ENCODE data around the gene DCTD. TPM values are rescaled to one million over a fixed set of nuclear protein-coding genes. Genes with fewer than 3 reads are reported as not detected.
A peak's percentile ranks its signal among the peaks of the same experiment; 100 is the strongest.

The DCTD gene
- total and polyA plus RNA-seq, 8 donors = 28.0 to 65.2 (median 45.4) TPM

DNA sequence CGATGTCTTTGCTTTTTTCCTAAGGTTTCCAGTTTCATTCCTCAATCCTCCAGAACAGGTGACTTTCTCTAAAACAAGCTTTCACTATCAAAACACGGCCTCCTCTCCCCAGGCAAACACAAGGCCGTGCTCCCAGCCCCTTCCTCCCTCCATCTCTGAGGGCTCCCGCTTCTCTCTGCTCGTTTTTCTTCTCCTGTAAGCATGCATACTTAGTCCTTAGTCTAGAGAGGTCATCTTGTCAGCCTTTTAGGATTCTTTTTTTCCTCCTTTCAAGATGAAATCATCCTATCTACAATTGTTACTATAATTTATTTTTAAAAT, 18.7 kb downstream of the DCTD start:
- 22 to 40% methylated on average over 5 of the region's 5 CpGs for WGBS, 2 donors
- peaks cover 22 to 28% (median 25%) of the 10 kb centered on the region in 3 donors for H3K4me1 ChIP-seq
- FAIRE-seq (no peak), DNase-seq (no peak), ATAC-seq (peak in 3 of 4 donors; percentile 6 to 11 (median 9))
- intact Hi-C loops (cut with DNase I) = no loop called here
- peak overlapping the region in 2 of 4 donors; percentile 19 to 23 for H3K27ac ChIP-seq
- no peak overlapping the region for H3K4me3 ChIP-seq
- no peaks in the 10 kb centered on the region for H3K9me3 ChIP-seq
- TF ChIP-seq, protein P1, sequence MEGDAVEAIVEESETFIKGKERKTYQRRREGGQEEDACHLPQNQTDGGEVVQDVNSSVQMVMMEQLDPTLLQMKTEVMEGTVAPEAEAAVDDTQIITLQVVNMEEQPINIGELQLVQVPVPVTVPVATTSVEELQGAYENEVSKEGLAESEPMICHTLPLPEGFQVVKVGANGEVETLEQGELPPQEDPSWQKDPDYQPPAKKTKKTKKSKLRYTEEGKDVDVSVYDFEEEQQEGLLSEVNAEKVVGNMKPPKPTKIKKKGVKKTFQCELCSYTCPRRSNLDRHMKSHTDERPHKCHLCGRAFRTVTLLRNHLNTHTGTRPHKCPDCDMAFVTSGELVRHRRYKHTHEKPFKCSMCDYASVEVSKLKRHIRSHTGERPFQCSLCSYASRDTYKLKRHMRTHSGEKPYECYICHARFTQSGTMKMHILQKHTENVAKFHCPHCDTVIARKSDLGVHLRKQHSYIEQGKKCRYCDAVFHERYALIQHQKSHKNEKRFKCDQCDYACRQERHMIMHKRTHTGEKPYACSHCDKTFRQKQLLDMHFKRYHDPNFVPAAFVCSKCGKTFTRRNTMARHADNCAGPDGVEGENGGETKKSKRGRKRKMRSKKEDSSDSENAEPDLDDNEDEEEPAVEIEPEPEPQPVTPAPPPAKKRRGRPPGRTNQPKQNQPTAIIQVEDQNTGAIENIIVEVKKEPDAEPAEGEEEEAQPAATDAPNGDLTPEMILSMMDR (IDR thresholded peaks at IDR 0.05) = no peak
- H3K27me3 ChIP-seq = no peaks in the 10 kb centered on the region
- H3K36me3 ChIP-seq = peaks cover 0 to 12% (median 0%) of the 10 kb centered on the region in 3 donors

DNA sequence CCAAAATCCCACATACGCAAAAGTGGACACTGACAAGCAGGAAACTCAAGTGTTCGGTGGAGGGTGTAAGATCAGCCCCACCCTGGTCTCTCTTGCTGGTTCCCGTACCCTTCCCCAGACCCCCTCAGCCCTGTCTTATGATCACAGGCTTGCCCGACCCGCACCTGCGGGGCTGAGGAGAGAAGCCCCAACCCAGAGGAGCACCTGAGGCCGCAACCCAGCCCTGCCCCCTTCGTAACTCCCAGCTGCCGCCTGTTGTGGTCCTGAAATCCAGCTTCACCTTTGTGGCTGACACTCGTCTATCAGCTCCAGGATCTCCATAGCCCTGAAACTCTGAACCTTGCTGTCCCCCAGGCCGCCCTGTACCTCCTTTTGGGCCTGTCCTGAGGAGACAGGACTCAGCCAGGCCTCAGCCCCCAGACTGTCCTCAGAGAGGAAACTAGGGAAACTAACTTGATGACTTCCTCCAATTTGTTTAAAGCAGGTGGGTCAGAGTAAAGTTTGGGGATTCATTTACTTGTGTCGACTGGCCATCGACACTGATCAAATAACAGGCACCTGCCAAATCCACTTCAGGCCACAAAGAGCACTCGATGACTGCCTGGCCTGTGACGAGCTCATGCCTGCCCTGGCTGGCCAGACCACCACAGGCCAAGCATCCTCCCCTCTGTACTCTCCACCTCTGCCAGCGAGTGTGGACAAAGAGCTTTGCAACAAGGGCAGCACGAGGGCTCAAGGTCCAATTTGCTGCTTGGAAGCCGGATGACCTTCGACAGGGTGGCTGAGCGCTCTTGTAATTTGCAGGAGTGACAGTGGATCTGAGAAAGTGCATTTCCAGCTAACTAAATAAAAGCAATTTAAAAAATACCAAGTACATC, 19.3 kb downstream of the DCTD start:
- Histone ChIP-seq H3K4me1 (peaks cover 22 to 28% (median 25%) of the 10 kb centered on the region in 3 donors), H3K9me3 (no peaks in the 10 kb centered on the region), H3K36me3 (peaks cover 0 to 18% (median 0%) of the 10 kb centered on the region in 3 donors), H3K27me3 (no peaks in the 10 kb centered on the region), H3K4me3 (no peak overlapping the region), H3K27ac (peak overlapping the region in 2 of 4 donors; percentile 19 to 23)
- DNase-seq = peak in 2 of 6 donors; percentile 23 to 45
- TF ChIP-seq, protein P1 (IDR thresholded peaks at IDR 0.05) = no peak
- intact Hi-C loops (cut with DNase I) = no loop called here
- 60 to 63% methylated on average over 20 of the region's 20 CpGs for WGBS, 2 donors
- no peak for FAIRE-seq
- peak; percentile 37 to 71 (median 55) for ATAC-seq

DNA sequence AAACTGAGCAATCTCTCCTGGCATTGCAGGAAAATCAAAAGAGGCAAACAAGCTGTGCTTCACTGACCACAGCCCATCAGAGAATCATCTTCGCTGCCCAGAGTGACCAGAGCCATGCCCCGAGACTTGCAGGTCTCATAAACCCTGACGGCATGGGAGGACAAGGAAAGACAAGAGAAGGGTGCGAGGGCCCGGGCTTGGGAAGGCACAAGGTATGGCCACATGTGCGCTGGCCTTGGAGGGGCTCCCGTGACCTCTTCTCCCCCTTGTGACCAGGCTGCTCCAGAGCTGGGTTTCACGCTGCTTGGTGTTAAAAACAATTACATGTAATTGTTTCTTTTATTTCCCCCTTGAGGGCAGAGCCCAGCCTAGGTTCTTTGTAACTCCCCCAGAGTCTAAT, 20.8 kb downstream of the DCTD start:
- Histone ChIP-seq H3K4me1 (peaks cover 22 to 28% (median 25%) of the 10 kb centered on the region in 3 donors), H3K36me3 (peaks cover 0 to 23% (median 2%) of the 10 kb centered on the region in 3 donors), H3K27ac (peak overlapping the region in 2 of 4 donors; percentile 7 to 19), H3K9me3 (no peaks in the 10 kb centered on the region), H3K27me3 (no peaks in the 10 kb centered on the region), H3K4me3 (no peak overlapping the region)
- no peak for DNase-seq
- intact Hi-C loops (cut with DNase I) = no loop called here
- ATAC-seq = no peak
- TF ChIP-seq, protein P1 (IDR thresholded peaks at IDR 0.05) = no peak
- no peak for FAIRE-seq
- WGBS, 2 donors = 78 to 86% methylated on average over 8 of the region's 8 CpGs

DNA sequence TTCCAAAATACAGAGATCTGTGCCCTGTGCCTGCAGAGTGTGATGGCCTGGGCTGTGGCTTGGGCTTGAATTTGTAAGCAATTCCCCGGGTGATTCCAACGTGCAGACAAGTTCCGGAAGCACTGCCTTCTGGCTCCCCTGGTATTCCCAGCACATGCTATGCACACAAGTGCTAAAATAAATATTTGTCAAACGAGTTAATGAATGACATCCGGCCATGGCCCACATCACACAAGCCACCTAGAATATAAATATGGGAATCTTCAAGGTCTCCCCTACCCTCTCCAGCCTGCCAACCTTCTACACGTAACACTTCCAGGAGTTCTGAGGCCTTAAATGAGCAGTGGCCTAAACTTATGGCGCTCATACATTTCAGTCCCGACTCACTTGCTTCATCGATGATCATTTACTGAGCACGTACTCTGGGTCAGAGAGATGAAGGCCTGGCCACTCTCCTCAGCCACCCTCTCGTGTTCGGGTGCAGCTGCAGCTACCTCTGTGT, 21.3 kb downstream of the DCTD start:
- Histone ChIP-seq H3K36me3 (peaks cover 0 to 28% (median 7%) of the 10 kb centered on the region in 3 donors), H3K4me1 (peaks cover 22 to 28% (median 25%) of the 10 kb centered on the region in 3 donors), H3K9me3 (no peaks in the 10 kb centered on the region), H3K27me3 (no peaks in the 10 kb centered on the region), H3K27ac (peak overlapping the region in 2 of 4 donors; percentile 7 to 19), H3K4me3 (no peak overlapping the region)
- DNase-seq (peak in 4 of 6 donors; percentile 44 to 73 (median 64)), FAIRE-seq (no peak), ATAC-seq (peak; percentile 89 to 94 (median 92))
- intact Hi-C loops (cut with DNase I) = no loop called here
- WGBS, 2 donors = 29 to 31% methylated on average over 12 of the region's 12 CpGs
- TF ChIP-seq, protein P1 (IDR thresholded peaks at IDR 0.05) = no peak

Measured in pancreas (tissue), 10 donors.